GM19395 (cell line): ENCODE results near the gene EPM2A.
"Not testable (repeated sequence)": the region's sequence is repeated elsewhere in the genome, so short reads cannot be mapped to it uniquely, and the experiment has no call there.

Experiments used
- ATAC-seq: cut with Tn5 transposase; IDR thresholded peaks from one replicate; pipeline ENCODE4 v1.9.1; 2021; ENCODE audit warnings: mild to moderate bottlenecking, moderate library complexity; ENCODE audit not compliant: unreplicated experiment

Gene EPM2A

DNA sequence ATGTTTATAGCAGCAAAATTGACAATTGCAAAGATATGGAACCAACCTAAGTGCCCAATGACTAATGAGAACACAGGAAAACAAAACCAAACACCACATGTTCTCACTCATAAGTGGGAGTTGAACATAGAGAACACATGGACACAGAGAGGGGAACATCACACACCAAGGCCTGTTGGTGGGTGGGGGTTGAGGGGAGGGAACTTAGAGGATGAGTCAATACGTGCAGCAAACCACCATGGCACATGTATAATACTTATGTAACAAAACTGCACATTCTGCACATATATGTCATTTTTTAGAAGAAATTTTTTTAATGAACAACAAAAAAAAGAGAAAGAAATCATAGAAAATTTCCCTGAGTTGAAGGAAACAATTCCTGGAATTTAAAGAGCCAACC, 3.9 kb downstream of the EPM2A start:
- no peak for ATAC-seq

GRCh38 chr6:145729887-145730286, 5.4 kb downstream of the EPM2A start:
- ATAC-seq, result no peak

DNA sequence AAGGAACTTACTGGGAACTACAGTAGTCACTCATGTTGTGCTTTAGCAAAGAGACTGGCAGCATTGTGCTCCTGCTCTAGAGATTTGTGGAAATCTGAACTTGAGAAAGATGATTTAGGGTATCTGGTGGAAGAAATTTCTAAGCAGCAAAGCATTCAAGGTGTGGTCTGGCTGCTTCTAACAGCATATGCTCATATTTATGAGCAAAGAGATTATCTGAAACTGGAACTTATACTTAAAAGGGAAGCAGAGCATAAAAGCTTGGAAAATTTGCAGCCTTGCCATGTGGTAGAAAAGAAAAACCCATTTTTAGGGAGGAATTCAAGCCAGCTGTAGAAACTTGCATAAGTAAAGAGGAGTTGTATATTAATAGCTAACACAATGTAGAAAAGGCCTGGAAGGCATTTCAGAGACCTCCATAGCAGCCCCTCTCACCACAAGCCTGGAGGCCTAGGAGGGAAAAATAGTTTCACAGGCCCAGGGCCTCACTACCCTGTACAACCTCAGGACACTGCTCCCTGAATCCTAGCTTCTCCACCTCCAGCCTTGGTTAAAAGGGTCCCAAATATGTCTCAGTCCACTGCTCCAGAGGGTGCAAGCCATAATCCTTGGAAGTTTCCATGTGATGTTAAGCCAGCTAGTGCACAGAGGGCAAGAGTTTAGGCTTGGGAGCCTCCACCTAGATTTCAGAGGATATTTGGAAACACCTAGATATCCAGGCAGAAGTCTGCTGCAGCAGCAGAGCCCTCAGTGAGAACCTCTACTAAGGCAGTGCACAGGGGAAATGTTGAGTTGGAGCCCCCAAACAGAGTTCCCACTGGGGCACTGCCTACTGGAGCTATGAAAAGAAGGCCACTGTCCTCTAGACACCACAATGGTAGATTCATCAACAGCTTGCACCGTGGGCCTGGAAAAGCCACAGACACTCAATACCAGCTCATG, 6.6 kb downstream of the EPM2A start:
- no peak for ATAC-seq

GRCh38 chr6:145727817-145728388, 7.4 kb downstream of the EPM2A start:
- no peak for ATAC-seq

DNA sequence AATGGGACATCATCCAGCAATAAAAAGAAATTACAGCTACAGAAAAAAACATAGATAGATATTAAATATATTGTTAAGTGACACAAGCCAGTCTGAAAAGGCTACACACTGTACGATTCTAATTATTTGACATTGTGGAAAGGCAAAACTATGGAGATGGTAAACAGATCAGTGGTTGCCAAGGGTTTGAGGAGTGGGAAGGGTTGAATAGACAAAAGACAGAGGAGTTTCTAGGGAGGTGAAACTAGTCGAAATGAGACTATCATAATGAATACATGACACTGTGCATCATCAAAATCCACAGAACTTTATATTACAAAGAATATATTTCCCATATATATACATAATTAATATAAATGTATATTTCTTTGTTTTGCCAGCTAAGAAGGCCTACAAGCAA, 9.8 kb downstream of the EPM2A start:
- no peak for ATAC-seq

DNA sequence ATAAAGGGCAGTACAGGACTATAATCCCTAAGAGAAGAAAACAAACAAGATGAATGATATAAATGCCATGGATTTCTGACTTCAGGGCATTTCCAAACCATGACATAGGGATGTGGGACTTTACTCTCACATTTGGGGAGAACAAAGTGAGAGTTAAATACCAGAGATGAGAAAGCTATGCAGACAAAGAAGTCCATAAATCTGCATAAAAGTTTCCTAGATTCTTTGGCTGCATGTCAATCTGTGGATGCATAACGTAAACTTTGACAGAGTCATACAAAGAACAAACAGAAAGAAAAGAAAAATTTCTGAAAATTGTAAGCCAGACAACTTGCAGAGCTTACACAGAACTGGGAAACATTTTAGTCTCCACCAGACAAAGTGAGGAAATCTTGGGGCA, 11.7 kb downstream of the EPM2A start:
- ATAC-seq, result no peak

- ATAC-seq, result no peak
Observed at GRCh38 chr6:145722190-145722589, 13.1 kb downstream of the EPM2A start.

GRCh38 chr6:145721144-145721543, 14.2 kb downstream of the EPM2A start:
- ATAC-seq, result no peak

DNA sequence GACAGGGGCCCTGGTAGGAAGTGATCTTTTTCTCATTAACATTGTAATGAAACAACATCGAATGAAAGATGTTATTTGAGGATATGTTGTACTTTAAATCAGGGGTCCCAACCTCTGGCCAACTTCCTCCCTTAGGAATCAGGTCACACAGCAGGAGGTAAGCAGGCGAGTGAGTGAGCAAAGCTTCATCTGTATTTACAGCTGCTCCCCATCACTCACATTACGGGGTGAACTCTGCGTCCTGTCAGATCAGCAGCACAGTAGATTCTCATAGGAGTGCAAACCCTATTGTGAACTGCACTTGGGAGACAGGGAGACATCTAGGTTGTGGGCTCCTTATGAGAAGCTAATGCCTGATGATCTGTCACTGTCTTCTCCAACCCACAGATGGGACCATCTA, 19.9 kb downstream of the EPM2A start:
- no peak for ATAC-seq

- ATAC-seq, result no peak
Observed at GRCh38 chr6:145714731-145715130, 20.6 kb downstream of the EPM2A start.

DNA sequence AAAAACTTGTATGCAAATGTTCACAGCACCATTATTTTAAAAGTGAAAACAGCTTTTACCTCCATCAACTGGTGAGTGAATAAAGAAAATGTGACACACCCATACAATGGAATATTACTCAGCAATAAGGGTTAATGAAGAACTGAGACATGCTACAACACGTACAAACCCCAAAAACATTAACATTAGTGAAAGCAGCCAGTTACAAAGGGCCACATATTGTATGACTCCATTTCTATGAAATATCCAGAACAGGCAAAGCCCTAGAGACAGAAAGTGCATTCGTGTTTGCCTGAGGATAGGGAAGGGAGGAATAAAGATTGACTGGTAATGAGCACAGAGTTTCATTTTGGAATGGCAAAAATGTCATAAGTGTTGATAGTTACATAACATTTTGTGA, 21.5 kb downstream of the EPM2A start:
- no peak for ATAC-seq

DNA sequence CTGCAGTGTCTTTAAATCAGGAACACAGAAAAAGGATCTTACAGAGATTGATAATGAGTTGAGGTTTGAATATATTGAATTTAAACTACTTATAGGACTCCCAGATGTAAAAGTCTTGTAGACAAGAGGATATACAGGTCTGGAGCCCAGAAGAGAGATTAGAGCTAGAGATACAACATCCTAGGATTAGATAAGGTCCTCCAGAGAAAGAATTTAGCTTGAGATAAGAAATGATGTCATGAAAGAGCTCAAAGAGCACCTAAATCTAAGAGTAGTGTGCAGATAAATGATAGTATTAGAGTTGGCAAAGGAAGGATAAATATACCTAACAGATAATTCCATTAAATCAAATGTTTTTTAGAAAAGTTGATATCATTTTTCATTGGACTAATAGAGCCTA, 23.9 kb downstream of the EPM2A start:
- no peak for ATAC-seq

- ATAC-seq, result no peak
Observed at GRCh38 chr6:145707397-145707796, 27.9 kb downstream of the EPM2A start.

GRCh38 chr6:145705561-145705960, 29.8 kb downstream of the EPM2A start:
- ATAC-seq, result no peak

GRCh38 chr6:145704143-145704781, 31.1 kb downstream of the EPM2A start:
- no peak for ATAC-seq

DNA sequence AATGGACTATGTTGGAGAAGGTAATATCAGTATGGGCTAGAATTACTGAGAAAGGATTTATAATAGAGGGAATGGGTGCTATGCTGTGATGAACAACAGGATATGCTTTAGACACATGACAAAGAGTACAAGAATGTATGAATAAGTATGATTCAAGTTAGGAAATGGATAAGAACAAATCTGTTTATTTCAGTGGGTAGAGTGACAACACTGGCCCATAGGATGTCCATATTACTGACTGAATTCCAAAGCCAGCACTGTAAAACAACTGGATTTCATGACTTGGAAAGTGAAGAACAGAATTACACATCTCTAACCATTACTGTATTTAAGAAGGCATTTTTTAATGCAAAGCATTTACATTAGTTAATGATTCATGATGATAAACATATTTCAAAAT, 35.9 kb downstream of the EPM2A start:
- no peak for ATAC-seq

DNA sequence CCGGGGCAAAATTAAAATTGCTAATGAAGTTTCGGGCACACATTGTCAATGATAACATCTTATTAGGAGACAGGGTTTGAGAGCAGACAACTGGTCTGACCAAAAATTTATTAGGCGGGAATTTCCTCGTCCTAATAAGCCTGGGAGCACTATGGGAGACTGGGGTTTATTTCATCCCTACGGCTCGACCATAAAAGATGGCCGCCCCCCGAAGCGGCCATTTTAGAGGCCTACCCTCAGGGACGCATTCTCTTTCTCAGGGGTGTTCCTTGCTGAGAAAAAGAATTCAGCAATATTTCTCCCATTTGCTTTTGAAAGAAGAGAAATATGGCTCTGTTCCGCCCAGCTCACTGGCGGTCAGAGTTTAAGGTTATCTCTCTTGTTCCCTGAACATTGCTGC, 37.9 kb downstream of the EPM2A start:
- not testable (repeated sequence) for ATAC-seq

DNA sequence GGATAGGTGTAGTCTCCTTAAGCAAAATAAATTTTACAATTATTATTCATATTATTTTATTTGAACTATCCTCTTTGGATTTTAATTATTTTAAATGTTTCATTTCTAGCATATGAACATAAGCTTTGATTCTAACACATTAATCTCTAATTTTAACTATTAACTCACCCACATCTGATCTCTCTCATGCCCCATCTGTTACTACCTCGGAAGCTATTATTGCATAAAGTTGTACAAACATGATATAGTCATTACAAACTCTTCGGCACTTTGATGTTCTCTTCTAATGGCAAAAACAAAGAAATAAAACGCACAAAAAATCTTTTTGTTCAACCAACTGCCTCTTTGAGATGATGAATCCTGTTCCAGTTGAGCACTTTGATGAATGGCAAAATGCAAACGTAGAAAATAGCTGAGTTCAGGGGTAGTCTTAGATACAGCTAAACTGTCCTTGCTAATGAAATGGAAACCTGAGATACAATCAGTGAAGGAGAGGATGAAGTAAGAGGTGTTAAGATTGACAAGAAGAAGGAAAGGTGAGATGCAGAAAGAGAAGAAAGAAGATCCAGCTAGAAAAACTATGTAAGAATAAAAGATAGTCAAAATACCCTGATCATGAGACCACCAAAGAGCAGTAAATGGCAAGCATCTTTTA, 41.1 kb downstream of the EPM2A start:
- no peak for ATAC-seq

DNA sequence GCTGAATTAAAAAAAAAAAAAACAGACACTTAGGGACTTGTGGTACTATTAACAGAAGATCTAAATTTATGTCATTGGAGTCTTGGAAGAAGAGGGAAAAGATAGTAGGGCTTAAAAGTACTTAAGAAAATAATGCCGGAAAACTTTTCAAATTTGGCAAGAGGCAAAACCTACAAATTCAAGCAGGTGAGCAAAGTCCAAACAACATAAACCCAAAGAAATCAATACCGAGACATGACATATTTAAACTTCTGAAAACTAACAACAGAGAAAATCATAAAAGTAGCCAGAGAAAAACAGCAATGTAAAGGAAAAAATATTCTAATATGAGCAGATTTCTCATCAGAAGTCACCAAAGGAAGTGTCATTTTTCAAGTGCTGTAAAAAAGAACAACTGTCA, 44.4 kb downstream of the EPM2A start:
- no peak for ATAC-seq

DNA sequence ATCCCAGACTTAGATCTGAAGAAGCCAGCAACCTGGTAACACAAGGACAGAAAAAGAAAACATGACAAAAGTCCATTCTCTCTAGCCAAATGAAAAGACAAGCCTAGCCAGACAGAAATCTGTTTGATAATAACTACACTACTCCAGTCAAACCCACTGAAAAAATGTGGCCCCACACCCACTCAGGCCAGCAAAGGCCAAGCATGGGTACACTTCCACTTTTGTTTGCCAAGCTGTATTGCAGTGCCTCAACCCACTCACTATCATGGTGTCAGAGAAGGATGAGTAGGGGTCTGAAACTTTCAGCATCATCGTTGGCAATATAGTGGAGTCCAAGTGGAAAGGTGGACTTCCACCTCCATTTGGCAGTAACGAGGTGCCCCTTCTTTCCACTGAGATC, 45.8 kb downstream of the EPM2A start:
- ATAC-seq, result no peak

GRCh38 chr6:145688493-145688905, 46.8 kb downstream of the EPM2A start:
- no peak for ATAC-seq
